ENCODE data around the gene ZHX3.

The ZHX3 gene

GRCh38 chr20:41342474-41343464, 25.2 kb upstream of the ZHX3 start:
- H3K4me3 ChIP-seq (ENCODE audit: control insufficient read depth, low read depth, low read length): no peak overlapping the region
- TF ChIP-seq, protein P1, sequence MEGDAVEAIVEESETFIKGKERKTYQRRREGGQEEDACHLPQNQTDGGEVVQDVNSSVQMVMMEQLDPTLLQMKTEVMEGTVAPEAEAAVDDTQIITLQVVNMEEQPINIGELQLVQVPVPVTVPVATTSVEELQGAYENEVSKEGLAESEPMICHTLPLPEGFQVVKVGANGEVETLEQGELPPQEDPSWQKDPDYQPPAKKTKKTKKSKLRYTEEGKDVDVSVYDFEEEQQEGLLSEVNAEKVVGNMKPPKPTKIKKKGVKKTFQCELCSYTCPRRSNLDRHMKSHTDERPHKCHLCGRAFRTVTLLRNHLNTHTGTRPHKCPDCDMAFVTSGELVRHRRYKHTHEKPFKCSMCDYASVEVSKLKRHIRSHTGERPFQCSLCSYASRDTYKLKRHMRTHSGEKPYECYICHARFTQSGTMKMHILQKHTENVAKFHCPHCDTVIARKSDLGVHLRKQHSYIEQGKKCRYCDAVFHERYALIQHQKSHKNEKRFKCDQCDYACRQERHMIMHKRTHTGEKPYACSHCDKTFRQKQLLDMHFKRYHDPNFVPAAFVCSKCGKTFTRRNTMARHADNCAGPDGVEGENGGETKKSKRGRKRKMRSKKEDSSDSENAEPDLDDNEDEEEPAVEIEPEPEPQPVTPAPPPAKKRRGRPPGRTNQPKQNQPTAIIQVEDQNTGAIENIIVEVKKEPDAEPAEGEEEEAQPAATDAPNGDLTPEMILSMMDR (IDR thresholded peaks at IDR 0.05; ENCODE audit: control insufficient read depth, insufficient read depth, low read depth, low read length, missing control alignments): no peak
- DNase-seq (ENCODE audit: low read depth): no peak

DNA sequence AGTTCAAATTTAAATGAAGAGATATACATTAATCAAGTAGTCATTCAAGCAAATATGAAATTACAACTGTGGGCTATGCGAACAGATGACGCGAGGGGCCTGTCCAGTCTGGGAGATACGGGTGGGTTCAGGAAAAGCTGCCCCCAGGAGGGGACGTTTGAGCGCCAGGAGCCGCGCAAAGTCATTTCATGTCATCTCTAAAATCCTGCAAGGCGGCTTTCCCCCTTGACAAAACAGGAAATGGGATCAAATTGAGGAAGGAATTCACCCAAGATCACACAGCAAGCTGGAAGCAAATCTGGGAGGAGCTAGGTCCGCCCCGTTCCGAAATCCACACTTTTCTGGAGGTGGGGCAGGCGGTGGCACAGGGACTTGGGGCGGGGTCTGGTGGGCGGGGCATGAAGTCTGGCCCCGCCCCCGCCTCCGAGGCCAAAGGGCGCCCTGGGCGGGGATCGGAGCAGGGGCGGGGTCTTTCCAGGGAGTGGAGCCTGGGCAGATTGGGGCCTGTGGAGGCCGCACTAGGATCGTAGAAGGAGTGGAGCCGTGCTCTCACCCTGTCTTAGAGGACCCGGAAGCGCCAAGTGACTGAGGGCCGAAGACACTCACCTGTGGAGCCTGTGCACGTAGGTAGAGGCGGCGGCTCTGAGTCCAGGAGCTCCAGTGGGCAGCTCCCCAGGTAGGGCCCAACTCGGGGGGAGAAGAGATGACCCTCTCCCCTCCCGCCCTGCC, 23.0 kb upstream of the ZHX3 start, which contains the start of gene LPIN3:
Gene LPIN3 (plus strand): TSS at position 495 of the 729 bp plus-strand sequence. CDS start 4,983 bp downstream, outside the sequence.
- H3K4me3 ChIP-seq (ENCODE audit: control insufficient read depth, low read depth, low read length): peak within 1 kb of the TSS; percentile 42
- DNase-seq (ENCODE audit: low read depth): peak; percentile 21
- TF ChIP-seq, protein P1 (IDR thresholded peaks at IDR 0.05; ENCODE audit: control insufficient read depth, insufficient read depth, low read depth, low read length, missing control alignments): peak; percentile 15

DNA sequence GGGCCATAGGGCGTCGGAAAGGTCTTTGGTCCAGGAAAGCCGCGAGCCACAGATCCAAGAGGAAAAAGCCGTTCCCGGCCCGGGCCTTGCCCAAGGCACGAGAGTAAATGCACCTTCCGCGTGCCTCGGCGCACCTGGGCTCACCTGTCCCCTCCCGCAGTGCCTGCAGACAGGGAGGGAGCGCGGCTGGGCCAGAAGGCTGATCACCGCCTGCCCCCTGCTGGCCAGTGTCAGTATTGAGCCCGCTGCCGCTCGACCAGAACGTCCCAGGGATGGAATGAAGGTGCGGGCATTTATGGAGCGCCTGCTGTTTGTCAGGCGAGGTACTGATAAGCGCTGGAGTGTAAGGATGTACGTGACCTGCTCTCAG, 22.4 kb upstream of the ZHX3 start:
- peak overlapping the region; percentile 42 for H3K4me3 ChIP-seq (ENCODE audit: control insufficient read depth, low read depth, low read length)
- DNase-seq (ENCODE audit: low read depth): no peak
- TF ChIP-seq, protein P1 (IDR thresholded peaks at IDR 0.05; ENCODE audit: control insufficient read depth, insufficient read depth, low read depth, low read length, missing control alignments): peak; percentile 97

GRCh38 chr20:41336711-41337492, 19.4 kb upstream of the ZHX3 start:
- H3K4me3 ChIP-seq (ENCODE audit: control insufficient read depth, low read depth, low read length): no peak overlapping the region
- DNase-seq (ENCODE audit: low read depth): no peak
- TF ChIP-seq, protein P1 (IDR thresholded peaks at IDR 0.05; ENCODE audit: control insufficient read depth, insufficient read depth, low read depth, low read length, missing control alignments): no peak

GRCh38 chr20:41335591-41335990, 18.1 kb upstream of the ZHX3 start:
- no peak for DNase-seq (ENCODE audit: low read depth)
- H3K4me3 ChIP-seq (ENCODE audit: control insufficient read depth, low read depth, low read length): no peak overlapping the region
- TF ChIP-seq, protein P1 (IDR thresholded peaks at IDR 0.05; ENCODE audit: control insufficient read depth, insufficient read depth, low read depth, low read length, missing control alignments): no peak

Measured in AG09309 (cell line).